K562 treated with DMSO at 1 percent for 48 hours (cell line): ENCODE measurements around the gene GALNT18. TPM values are rescaled to one million over a fixed set of nuclear protein-coding genes. Genes with fewer than 3 reads are reported as not detected.

ENCODE experiments used
- total RNA-seq: library from RNA; unstranded; fragments of 300-600 nt; gene quantifications from 2 replicates; pipeline ENCODE4 v1.2.3, GENCODE V29; 2022; ENCODE audit warnings: low replicate concordance; ENCODE audit errors: extremely low read depth

The GALNT18 gene
- total RNA-seq = not detected in 2 replicates

DNA sequence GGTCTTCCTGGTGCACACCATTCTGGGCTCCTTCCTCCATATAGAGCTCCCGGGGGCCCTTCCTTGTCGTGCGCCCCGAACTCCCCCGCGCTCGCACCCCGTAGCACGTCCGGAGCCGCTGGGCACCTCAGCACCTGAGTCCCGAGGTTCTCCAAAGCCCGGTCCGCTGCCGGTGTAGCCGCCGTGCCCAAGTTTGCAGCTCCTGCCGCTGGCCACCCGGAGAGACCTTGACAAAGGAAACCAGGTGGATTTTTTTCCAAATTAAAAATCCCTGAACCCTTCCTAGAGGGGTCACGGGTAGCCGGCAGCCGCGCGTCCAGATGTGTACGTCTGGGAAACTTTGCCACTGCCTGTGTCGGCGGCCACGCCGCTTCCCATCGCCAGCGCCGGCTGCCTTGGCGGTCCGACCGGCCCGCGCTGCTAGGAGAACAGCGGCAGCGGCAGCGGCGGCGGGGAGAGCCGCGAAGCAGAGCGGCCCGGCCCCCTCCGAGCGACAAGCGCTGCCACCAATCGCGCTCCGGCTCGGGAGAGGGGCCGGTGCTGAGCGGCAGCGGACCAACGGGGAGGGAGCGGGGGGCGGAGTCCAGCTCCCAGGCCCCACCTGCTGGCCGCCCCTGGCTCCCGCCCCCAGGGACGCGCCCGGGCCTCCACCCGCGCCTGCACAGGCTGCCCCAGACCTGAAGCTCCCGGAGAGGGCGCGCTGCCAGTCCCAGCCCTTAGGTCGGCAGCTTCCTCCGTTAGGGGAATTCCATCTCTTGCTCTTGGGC lies at the start of gene GALNT18:
Gene GALNT18 (minus strand): TSS at position 433 of the 767 bp plus-strand sequence.

DNA sequence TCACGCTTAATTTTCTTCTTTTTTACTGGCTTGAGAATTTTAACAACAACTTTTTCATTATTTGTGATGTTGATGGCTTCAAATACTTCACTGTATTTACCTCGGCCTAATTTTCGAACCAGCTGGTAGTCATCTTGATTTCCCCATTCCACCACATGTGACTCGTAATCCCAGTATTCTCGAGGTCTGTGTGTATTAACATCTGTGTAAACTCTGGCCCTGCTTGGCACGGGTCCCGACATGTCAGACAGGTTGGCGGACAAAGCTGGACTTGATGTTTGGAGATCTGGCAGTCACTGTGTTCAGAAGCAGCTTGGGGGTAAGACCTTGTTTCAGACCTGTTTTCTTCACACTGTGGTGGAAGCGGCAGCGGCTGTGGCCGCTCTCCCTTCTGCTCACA lies 268.9 kb downstream of the GALNT18 start, which contains the start of gene CSNK2A3:
Gene CSNK2A3 (minus strand): TSS at position 373 of the 400 bp plus-strand sequence. CDS start 131 bp downstream, at position 242.

Other genes starting within 250 kb of the GALNT18 start
- gene USP47, start 220.0 kb upstream of the GALNT18 start, total RNA-seq = not detected in 2 replicates